GM21723 (cell line): ENCODE measurements around the gene BIN1.
A peak's percentile ranks its signal among the peaks of the same experiment; 100 is the strongest.
"Not testable (repeated sequence)": the region's sequence is repeated elsewhere in the genome, so short reads cannot be mapped to it uniquely, and the experiment has no call there.

Source experiments
- ATAC-seq: cut with Tn5 transposase; IDR thresholded peaks from one replicate; pipeline ENCODE4 v1.9.1; 2021; ENCODE audit warnings: mild to moderate bottlenecking, moderate library complexity; ENCODE audit not compliant: unreplicated experiment

The BIN1 gene

DNA sequence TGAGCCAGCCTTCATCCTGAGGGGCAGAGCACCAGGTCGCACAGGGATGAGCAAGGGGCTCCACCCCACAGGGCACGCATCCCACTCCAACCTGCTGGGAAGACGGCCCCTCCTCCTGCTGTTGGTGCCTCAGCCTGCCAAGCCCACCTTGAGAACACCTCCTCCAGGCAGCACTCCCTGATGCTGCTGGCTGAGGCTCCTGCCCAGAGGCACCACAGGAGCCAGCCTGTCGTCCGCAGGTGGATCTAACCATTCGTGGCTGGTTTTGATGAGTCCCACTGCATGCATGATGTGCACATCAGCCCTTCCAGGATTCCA is 58.4 kb downstream of the BIN1 start:
- ATAC-seq = no peak

DNA sequence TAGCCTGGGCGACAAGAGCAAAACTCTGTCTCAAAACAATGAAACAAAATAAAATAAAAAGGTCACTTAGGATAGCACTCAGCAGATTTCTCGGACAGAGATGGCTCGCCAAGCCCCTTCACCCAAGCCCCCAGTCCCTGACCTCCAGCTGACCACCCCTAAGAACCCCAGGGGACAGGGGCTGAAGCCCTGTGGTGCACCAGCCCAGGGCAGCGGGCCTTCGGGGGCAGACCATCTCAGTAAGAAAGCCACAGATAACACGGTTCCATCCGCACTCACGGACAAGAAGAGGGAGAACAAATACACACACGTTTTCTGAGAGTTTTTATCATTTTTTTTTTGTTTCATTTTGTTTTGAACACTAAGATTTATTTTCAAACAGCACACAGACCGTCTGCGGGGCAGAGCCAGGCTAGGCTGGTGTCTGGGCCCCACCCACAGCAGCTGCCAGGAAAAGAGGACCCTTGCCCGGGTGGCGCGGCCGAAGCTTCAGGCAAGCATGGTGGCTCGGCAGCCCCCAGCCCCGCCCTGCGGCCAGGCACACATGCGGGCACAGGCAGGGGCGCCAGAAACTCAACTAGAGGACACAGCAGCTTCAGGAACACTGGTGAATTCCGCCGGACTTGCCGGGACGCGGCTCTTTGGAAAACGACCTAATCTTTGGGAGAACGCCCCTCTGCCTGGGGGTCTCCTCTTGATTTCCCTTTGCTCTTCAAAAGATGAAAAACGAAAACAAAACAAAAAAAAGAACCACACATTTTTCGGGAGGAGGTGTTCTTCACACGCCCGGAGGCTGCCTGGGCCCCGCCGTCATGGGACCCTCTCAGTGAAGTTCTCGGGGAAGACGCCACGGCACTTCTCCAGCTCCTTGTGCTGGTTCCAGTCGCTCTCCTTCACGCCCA is 59.0 kb downstream of the BIN1 start:
- no peak for ATAC-seq

DNA sequence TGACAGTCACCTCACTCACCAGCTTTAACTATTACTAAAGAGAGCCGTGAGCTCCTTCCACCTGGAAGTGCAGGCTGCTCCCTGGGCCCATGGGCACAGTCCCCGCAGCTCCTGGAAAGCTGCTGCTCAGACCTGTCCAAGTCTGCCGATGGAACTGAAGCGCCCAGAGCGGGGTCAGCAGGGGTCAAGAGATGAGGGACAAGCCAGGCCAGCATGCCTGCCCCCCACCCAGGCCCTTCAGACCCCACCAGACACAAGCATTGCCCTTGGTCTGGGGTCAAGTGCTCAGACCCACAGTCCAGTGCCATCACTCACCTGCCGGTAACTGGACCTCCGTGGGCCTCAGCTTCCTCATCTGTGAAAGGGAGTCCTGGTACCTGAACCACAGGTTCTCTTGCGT is 59.9 kb downstream of the BIN1 start:
- no peak for ATAC-seq

DNA sequence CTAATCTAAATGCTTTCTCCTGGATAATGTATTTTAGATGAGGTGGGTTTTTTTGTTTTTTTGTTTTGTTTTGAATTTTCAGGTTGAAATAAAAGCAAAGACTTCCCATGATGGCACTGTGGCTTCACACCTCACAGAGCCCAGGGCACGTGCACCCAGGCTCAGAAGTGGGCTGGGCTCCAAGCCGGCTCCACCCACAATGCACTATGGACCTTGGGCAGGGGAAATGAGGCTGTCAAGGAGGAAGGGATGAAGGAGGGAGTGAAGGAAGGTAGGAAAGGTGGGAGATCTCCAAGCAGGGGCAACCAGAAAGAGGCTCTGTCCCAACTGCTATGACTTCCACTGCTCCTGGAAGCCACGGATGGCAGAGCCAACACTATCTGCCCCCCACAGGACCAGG is 60.4 kb downstream of the BIN1 start:
- no peak for ATAC-seq

DNA sequence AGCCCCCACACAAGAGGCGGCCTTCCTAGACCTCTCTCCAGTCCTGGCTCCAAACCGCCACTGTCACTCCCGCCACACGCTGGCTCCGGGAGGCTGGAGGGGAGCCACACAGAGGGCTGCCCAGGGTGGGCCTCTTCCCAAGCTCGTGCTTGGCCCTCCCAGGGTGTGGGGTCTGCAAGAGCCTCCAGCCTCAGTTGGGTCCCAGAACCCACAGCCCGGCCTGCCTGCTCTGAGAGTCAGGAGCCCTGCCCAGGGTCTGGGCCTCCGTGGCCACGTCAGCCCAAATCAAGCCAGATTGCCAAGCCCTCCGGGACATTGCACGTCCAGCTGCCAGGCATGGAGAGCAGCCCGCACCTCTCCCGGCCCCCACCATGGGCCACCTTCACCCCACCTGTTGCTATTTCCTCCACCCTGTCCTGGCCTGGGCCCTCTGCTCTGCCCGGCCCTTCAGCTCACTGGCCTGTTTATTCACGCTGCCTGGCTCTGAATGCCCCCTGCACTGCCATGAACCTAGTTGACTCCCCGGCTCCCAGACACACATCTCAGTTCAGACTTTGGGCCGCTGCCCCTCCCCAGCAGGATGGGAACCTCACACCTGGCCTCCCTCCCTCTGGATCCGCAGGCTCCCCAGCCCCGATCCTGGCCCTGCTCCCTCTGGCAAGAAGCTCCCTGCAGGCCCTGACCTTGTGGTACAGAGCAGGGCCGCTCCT is 61.0 kb downstream of the BIN1 start:
- ATAC-seq = no peak

DNA sequence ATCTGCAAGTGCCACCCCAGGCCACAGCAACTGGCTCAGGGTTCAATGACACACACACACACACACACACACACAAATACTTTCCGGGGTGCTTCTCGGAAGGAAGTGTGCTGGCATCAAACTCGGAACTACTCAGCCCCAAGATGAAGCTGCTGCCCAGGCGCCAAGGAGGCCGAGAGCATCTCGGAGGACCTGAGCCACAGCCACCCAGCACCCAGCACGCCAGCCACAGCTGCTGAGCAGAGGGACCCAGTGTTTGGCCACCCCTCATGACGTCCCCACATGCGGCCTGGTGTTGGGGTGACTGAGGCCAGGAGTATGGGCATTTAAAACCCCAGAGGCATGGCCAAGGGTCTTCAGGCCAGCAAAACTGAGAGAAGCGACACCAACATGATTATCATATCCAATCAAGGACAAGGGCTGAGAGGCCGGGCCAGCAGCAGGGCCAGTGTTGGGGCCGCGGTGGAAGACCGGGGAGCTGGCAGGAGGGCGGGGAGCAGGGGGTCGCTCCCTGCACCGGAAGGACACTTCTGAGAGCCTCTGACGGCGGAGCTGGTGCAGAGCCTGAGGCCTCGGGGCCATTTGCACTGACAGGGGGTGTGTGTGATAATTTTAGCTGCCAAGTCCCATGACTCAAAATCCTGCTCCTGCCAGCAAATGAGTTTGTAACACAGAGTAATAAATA is 61.8 kb downstream of the BIN1 start:
- no peak for ATAC-seq

DNA sequence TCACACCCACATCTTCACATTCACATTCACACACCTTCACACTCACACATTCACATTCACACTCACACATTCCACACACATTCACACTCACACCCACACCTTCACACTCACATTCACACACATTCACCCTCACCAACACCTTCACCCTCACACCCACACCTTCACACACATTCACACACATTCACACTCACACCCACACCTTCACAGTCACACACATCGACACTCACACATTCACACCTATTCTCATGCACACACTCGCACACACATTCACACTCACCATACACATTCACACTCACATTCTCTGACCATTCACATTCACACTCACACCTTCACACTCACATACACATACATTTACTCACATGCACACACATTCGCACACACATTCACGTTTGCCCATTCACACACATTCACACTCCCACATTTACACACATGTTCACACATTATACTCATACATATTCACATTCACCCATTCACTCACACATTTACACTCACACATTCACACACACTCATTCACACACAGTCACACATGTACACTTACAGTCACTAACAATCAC is 62.7 kb downstream of the BIN1 start:
- ATAC-seq = no peak

DNA sequence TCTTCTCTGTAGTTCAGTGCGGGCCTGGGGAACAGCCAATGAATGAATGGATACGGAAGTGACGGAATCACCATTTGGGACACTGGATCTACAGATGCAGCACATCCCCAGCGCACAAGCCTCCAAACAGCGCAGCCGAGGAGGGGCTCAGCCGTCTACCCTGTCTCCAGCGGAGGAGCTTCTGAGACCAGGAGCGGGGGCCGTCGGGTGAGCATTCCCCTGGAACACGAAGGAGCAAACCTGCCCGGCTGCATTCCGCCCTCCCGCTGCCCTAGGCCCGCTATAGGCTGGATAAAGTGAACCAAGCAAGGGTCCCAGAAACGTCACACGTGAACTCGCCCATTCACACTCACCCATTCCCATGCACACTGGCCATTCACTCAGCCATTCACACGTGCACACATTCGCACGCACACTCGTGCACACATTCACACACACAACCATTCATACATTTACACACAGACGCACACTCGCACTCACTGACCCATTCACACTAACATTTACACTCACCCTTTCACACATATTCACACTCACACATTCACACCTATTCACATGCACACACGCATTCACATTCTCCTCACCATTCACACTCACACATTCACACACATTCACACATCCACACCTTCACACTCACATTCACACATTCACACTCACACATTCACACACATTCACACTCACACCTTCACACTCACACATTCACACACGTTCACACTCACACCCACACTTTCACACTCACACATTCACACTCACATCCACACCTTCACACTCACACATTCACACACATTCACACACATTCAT is 63.4 kb downstream of the BIN1 start:
- ATAC-seq = no peak

DNA sequence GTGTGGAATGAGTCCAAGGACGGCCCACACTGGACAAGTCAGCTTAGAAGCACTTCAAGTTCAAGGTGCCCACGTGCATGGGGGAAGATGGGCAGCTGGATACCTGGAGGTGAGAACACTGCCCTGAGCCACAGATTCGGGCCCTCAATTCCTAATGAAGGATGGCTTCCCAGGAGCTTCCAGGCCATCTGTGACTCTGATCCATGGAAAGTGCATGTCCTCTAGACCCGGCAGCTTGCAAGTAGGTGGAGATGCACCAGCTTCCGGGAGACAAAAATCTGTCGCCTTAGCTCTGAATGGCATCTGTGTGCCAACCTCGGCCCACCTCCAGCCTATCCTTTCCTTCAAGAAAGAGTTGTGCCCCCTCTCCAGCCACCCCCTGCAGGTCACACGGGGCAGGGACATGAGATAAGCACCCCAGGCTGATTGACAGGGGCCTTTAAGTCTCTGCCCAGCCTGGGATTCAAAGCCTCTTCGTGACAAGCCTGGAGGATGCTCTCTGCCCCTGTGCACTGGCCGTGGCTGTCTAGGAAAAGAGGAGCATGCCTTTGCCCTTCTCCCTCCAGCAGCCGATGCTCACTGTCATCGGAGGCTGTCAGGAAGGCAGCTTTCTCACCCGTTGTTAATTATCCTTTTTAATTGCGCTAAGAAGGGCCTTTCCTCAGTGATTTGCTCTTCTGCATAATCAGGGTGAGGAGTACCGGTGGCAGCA is 65.5 kb downstream of the BIN1 start:
- no peak for ATAC-seq

DNA sequence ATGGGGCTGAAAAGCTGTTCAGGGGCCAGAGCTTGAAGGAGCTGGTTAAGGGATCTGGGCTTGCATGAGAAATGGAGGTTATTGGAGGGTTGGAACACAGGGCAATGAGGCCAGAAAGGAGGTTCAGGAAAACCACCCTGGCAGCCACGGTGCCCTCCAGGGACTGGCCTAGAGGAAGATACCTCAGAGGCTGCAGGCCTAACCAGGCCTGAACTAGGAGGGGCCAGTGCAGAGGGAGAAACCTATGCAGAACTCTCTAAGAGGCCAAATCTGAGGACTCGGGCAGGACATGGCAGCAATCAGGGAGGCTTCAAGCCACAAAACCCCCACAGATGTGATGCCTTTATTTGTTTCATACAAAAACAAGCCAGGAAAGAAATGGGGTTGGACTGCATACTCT is 66.8 kb downstream of the BIN1 start:
- ATAC-seq = no peak

DNA sequence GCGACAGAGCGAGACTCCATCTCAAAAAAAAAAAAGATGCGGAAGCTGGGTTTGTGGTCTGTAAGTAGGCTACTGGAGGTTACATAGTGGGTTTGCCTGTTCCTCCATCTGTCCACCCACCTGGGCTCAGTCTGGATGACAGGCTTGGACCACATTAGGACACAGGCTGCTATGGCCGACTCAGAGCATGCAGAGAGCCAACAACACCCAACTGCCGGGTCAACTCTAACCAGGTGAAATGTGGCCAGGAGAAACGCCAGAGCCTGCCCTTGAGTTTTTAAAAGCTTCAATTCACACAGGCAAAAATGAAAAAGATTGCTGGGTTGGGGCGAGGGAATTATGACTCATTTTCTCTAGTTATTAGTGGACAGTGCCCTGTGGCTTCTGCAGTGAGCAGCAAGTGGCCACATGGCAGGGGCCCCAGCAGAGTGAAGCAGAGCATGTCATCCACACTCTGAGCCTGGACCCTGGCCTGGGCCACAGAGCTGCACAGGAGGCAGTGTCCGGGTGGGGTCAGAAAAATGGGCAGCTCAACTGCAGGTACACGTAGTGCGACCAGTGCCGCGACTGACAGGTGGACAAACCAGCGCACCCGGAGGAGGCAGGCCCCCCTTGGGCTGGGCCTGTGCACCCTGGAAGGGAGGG is 67.4 kb downstream of the BIN1 start:
- ATAC-seq = peak; percentile 67

DNA sequence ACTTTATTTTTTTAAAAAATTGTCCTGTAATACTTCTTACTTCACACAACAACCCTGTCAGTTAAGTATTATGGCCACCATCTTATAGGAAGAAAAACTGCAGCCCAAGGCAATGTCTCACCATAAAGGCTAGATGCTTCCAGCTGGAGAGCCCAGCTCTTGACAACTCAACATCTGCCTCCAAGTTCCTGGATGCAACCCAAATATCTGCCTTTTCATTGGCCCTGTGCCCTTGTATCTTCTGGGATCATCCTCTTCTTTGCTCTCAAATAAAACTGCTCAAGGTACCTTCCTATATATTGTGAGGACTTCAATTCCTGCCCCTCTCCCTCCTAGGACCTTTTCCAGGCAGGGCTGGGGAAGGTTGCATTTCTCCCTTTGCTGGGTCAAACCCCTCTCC is 69.5 kb downstream of the BIN1 start:
- ATAC-seq = no peak

DNA sequence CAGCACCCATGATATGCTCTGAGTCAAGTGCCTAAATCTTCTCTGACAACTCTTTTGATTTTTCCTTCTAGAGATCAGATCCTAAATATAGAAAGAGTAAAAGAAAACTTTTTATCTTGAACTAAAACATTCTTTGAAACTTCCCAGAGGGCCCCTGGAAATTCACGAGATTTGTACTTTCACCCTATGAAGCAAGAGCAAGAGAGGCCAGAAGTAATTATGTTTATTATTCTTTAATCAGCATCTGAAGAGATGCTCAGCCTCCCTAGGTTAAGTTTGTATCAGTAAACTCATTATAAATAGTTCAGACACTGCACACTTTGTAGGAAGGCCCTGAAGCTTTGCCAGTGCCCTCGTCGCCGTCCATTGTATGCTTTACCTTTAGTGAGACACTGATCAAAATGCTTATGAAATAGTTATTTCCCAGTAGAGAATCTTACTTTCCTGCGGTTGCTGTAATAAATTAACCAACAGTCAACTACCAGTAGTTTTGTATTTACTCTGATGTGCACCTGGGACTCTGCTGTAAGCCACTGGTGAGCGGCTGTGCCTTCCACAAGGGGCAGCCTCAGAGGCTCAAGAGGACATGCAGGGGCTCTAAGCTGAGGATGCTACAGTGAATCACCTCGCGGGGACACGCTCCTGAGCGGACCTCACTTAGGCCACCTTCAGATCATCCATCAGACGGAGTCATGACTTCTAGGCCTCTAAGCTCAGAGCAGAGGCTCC is 71.9 kb downstream of the BIN1 start:
- ATAC-seq = peak; percentile 35

DNA sequence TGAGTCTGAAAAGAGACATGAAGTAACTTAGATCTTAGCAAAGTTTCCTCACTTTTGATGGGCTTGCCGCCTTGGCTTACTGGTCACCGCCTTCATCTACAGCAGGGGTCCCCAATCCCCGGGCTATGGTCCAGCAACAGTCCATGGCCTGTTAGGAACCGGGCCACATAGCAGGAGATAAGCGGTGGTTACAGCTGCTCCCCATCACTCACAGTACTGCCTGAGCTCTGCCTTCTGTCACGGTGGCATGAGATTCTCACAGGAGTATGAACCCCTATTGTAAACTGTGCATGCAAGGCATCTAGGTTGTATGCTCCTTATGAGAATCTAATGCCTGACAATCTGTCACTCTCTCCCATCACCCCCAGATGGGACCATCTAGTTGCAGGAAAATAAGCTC is 72.9 kb downstream of the BIN1 start:
- ATAC-seq = no peak

DNA sequence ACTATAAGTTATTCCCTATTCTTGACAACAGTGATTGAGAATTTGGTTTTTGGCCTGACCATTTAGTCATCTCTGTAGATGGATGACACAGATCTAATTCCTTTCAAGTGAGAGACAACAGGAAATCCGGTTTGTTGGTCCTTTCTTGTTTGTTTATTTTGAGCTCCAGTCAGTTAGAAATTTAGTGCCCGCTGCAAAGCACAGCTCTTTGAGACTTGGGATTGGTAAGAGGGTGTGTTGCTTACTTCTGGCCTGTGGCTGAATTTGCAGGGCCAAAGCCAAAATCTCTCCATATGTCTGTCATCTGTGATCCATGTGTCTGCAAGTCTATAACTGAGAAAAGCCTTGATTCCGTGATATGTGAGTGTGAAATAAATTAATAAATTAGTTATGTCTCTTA is 74.3 kb downstream of the BIN1 start:
- no peak for ATAC-seq

DNA sequence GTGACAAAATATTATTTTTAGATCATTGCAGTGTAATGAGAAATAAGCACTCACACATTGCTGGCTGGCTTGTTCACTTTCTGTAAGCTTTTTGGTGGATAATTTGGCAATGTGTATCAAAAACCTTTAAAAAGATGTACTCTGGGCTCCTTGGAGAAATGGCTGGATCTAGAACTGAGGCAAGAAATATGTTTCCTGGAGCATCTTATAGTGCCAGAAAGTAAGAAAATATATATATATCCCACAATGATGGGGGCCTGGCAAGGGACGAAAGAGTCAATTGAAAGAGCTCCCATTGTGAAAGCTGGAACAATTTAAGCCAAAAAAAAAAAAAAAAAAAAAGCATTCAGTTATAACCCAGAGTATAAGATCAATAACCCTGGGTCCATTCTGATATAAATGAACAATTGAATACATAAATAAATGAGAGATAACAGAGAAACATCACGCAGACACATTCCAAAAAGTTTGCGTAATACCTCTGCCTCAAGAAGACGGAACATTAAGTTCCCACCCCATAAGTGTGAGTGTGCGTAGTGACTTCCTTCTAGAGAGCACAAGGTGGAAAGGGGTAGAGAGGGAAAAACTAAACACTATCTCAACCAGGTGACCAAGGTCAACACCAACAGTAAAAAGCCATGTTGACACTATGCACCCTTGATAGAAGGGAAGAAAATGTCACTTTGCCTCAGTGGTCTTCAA is 77.5 kb downstream of the BIN1 start:
- ATAC-seq = no peak

DNA sequence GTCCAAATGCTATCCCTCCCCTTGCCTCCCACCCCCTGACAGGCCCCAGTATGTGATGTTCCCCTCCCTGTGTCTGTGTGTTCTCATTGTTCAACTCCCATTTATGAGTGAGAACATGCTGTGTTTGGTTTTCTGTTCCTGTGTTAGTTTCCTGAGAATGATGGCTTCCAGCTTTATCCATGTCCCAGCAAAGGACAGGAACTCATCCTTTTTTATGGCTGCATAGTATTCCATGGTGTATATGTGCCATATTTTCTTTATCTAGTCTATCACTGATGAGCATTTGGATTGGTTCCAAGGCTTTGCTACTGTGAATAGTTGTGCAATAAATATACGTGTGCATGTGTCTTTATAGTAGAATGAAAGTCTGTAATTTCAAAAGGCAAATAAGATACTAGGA is 78.2 kb downstream of the BIN1 start:
- ATAC-seq = not testable (repeated sequence)

DNA sequence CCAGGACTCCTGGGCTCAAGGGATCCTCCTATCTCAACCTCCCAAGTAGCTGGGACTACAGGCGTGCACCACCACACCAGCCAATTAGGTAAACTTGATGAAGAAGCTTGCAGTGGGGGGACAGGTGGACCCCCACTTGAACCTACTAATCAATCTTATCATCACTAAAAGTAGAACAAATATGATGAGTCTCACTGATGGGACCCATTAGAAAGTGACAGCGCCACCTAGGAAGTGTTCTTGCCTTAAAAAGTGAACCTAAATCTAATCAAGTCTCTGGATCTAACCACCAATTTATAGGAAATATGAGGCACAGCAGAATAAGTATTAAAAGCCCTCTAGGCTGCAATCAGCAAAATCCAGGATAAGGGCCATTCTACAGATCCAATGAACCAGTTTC is 79.2 kb downstream of the BIN1 start:
- ATAC-seq = no peak
